DMS 273 treated with DMSO at 0.1 percent for 48 hours (cell line): ENCODE results near the gene GTF2A1.

Source experiments
- DNase-seq: peaks from one replicate; lab custom pipeline; 2025; lab: John Stamatoyannopoulos, UW

Gene GTF2A1

GRCh38 chr14:81133400-81133799 lies 87.4 kb downstream of the GTF2A1 start:
- no peak for DNase-seq

- DNase-seq = peak; percentile 97
These were observed 88.3 kb downstream of the GTF2A1 start for GRCh38 chr14:81132468-81132867.

- no peak for DNase-seq
These were observed 91.5 kb downstream of the GTF2A1 start for GRCh38 chr14:81129242-81129641.

DNA sequence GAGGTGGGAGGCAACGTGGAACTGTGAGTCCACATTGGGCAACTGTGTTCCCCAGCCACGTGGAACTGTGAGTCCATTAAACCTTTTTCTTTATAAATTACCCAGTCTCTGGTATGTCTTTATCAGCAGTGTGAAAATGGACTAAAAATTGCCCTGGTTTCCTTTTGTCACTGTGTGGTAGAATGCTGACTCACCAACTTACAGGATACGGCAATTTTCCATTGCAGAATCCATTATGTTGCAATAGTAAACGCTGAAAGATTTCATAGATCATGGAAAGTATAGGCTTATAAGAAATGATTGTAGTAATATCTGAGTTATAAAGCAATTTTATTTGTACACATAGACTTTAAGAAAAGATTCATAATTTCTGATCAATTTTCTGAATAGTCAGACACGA lies 93.0 kb downstream of the GTF2A1 start:
- no peak for DNase-seq

DNA sequence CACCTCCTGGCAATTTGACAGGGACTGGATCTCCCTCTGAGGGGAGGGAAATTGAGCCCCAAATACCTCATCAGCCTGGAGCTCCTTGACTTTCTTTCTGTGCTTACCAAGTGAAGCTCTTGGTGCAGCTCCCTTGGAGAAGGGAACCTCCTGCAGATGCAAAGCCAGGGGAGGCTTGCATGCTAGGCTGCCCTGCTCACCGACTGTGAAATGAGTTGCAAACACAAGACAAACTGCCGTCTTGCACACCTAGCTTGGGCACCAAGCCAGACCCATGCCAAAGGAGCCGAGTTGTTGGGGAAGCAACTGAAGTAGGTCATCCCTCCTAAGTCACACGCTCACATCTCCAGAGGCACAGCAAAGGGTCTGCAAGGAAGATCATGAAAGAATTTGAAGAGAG lies 95.2 kb downstream of the GTF2A1 start:
- no peak for DNase-seq
